Cardiac atrium fibroblast (primary cell): ENCODE results near the gene CYP26C1. TPM values are rescaled to one million over a fixed set of nuclear protein-coding genes. Genes with fewer than 3 reads are reported as not detected.

Source experiments
- total RNA-seq: library from RNA; depleted of rRNA; stranded (reverse); fragments of >200 nt; gene quantifications from 2 replicates; pipeline ENCODE4 v1.2.3, GENCODE V29; 2015

Gene CYP26C1, protein sequence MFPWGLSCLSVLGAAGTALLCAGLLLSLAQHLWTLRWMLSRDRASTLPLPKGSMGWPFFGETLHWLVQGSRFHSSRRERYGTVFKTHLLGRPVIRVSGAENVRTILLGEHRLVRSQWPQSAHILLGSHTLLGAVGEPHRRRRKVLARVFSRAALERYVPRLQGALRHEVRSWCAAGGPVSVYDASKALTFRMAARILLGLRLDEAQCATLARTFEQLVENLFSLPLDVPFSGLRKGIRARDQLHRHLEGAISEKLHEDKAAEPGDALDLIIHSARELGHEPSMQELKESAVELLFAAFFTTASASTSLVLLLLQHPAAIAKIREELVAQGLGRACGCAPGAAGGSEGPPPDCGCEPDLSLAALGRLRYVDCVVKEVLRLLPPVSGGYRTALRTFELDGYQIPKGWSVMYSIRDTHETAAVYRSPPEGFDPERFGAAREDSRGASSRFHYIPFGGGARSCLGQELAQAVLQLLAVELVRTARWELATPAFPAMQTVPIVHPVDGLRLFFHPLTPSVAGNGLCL
- total RNA-seq: 0.32 and 4.7 TPM in 2 replicates

DNA sequence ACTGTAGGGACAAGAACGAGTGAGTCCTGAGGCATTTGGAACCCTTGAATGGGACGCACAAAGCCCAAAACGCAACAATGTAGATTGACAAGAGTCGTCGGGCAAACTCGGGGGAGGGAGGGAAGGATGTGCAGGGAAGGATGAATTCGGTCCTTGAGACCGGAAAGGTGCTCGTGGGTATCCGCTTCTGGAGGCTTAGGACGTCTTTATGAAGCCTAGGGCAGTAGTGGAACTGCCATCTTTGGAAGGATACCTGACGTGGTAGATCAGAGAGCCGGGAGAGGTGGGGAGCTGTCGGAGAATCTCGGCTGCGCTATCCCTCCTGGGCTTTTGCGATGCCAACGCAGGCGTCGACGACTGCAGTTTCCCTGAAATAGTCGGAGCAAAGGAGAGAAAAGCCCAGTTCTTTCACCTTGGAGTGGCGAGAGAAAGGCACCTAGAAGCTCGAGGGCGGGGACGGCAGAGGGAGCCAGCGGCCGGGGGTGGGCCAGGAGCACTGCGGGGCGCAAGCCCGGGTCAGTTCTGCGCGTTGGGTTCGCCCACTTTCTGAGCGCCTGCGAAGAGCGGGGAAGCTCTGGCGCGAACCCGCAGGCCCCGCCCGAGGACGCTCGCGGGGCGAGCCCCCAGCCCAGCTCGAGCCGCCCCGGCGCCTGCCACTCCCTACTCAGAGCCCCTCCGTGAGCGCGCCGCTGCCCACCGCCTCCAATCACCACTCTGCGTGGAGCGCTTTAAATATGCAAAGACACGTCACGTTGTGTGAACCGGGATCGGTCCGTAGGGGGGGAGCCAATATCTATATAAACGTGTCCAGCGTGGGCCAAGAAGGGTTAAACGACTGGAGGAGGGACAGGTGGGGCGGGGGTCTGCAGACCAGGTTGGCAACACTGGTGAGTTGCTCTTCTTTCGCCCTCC, at the start of gene CYP26C1:
Gene CYP26C1 (plus strand): TSS at position 824 of the 912 bp plus-strand sequence. CDS start 466 bp downstream, outside the sequence.

DNA sequence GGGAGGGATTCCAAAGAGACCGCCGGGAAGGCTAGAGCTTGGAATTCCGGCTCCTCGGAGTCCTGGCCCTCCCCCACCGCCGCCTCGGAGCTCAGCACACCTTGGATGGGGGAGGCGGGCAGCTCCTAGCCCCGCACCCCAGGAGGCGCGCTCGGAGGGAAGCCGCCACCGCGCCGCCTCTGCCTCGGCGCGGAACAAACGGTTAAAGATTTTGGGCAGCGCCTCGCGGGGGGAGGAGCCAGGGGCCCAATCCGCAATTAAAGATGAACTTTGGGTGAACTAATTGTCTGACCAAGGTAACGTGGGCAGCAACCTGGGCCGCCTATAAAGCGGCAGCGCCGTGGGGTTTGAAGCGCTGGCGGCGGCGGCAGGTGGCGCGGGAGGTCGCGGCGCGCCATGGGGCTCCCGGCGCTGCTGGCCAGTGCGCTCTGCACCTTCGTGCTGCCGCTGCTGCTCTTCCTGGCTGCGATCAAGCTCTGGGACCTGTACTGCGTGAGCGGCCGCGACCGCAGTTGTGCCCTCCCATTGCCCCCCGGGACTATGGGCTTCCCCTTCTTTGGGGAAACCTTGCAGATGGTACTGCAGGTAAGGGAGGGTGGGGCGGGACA, 13.0 kb downstream of the CYP26C1 start, which contains the start of gene CYP26A1:
Gene CYP26A1 (plus strand): TSS at position 355 of the 608 bp plus-strand sequence. CDS start 42 bp downstream, at position 397.

Other genes with a start within 250 kb of the CYP26C1 start
- 3.6 and 4.3 TPM in 2 replicates for gene EXOC6, start 212.3 kb upstream of the CYP26C1 start, total RNA-seq
- not detected in 2 replicates for gene CYP26A1, start 13.1 kb downstream of the CYP26C1 start, total RNA-seq